GM12878 (cell line): ENCODE measurements around the gene CSPG5. TPM values are rescaled to one million over a fixed set of nuclear protein-coding genes. Genes with fewer than 3 reads are reported as not detected.

Source experiments
- ATAC-seq: fragments of 200-7000 bp; cut with Tn5 transposase; 3 replicates; pipeline ENCODE4 v1.9.1; 2020; ENCODE audit warnings: mild to moderate bottlenecking, moderate library complexity
- BruUV-seq: library from RNA; stranded (reverse); fragments of 400-500 nt; replicated peaks from 2 replicates; lab custom pipeline; 2021; lab: Mats Ljungman, UMichigan
- CTCF ChIA-PET: fragments of 300-600 bp; sonication (Branson Sonifier 250); formaldehyde crosslinking; extraction: SDS; loops from one replicate; lab custom pipeline; 2021; ENCODE audit warnings: inconsistent platforms; lab: Yijun Ruan, JAX
- POLR2A ChIA-PET: fragments of 350-600 bp; formaldehyde crosslinking; extraction: SDS; loops from one replicate; lab custom pipeline; 2021; ENCODE audit warnings: inconsistent platforms; lab: Charles Lee
- RAD21 ChIA-PET: fragments of 300-600 bp; sonication (Branson Sonifier 250); formaldehyde crosslinking; loops from one replicate; lab custom pipeline; 2023; ENCODE audit warnings: antibody characterized with exemption; ENCODE audit not compliant: unreplicated experiment; lab: Charles Lee
- SMC1A ChIA-PET: fragments of 300-600 bp; sonication (Branson Sonifier 250); formaldehyde crosslinking; loops from one replicate; lab custom pipeline; 2023; ENCODE audit not compliant: unreplicated experiment, uncharacterized antibody; lab: Charles Lee
- DNase-seq: peaks from one replicate; pipeline ENCODE4 v3.0.0-alpha.2; 2011; ENCODE audit warnings: low read depth, low spot score
- FAIRE-seq: peaks from 3 replicates; lab custom pipeline; 2011; peaks lifted over from hg19 to GRCh38; lab: Jason Lieb, UNC
- H2AFZ ChIP-seq: 2 replicates; pipeline ENCODE4 v1.6.0; 2011; ENCODE audit warnings: low read depth, low read length, control low read depth; ENCODE audit not compliant: control insufficient read depth
- H3K27ac ChIP-seq: 2 replicates; pipeline ENCODE4 v1.5.1; 2011; ENCODE audit warnings: control low read depth; ENCODE audit not compliant: control insufficient read depth, insufficient read depth
- H3K27me3 ChIP-seq, 2 experiments: replicated peaks in 1 of 2; 2 replicates each; pipeline versions ENCODE4 v1.6.0 to v1.6.1; 2011; ENCODE audit warnings: low read length in 1 of 2; ENCODE audit not compliant: control insufficient read depth in 2 of 2, insufficient read depth in 2 of 2
- H3K36me3 ChIP-seq, 2 experiments: 2 replicates each; pipeline ENCODE4 v1.5.1; 2011; ENCODE audit warnings: low read length in 1 of 2; ENCODE audit not compliant: control insufficient read depth in 2 of 2, insufficient read depth in 2 of 2
- H3K4me1 ChIP-seq: 2 replicates; pipeline ENCODE4 v1.6.1; 2011; ENCODE audit warnings: mild to moderate bottlenecking, low read length, moderate library complexity, mixed read lengths; ENCODE audit not compliant: control insufficient read depth, insufficient read depth
- H3K4me2 ChIP-seq: 2 replicates; pipeline ENCODE4 v1.6.0; 2011; ENCODE audit warnings: control low read depth; ENCODE audit not compliant: control insufficient read depth, insufficient read depth
- H3K4me3 ChIP-seq: fragments of 200-600 bp; sonication (generic); 2 replicates; pipeline ENCODE4 v1.5.1; 2016
- H3K79me2 ChIP-seq: 2 replicates; pipeline ENCODE4 v1.6.0; 2011; ENCODE audit warnings: low read length; ENCODE audit not compliant: control insufficient read depth, insufficient read depth
- H3K9ac ChIP-seq: 2 replicates; pipeline ENCODE4 v1.8.0; 2011; ENCODE audit warnings: low read length, control low read depth, mixed read lengths; ENCODE audit not compliant: control insufficient read depth, insufficient read depth
- H3K9me3 ChIP-seq: replicated peaks from 3 replicates; pipeline ENCODE4 v1.5.1; 2011; ENCODE audit warnings: mild to moderate bottlenecking, low read length; ENCODE audit not compliant: control insufficient read depth, insufficient read depth
- H4K20me1 ChIP-seq: 2 replicates; pipeline ENCODE4 v1.6.0; 2011; ENCODE audit not compliant: control insufficient read depth, insufficient read depth
- ATF3 ChIP-seq: IDR thresholded peaks from 2 replicates; pipeline ENCODE4 v1.6.1; 2011; ENCODE audit warnings: low read depth, mild to moderate bottlenecking, low read length, moderate library complexity, borderline replicate concordance; ENCODE audit errors: extremely low read depth
- CHD2 ChIP-seq: IDR thresholded peaks from 2 replicates; pipeline ENCODE4 v1.6.1; 2011; ENCODE audit warnings: low read depth, low read length, improper control_type of control experiment, borderline replicate concordance
- CTCF ChIP-seq, 3 experiments: IDR thresholded peaks in 2 of 3; conservative IDR thresholded peaks in 1 of 3; 2 replicates each; pipeline ENCODE4 v1.5.1; 2011; ENCODE audit warnings: low read depth in 3 of 3, low read length in 3 of 3, mild to moderate bottlenecking in 3 of 3, control low read depth in 2 of 3, moderate library complexity in 2 of 3, inconsistent platforms in 1 of 3, mixed read lengths in 1 of 3; ENCODE audit not compliant: control insufficient read depth in 2 of 3, insufficient read depth in 1 of 3; ENCODE audit errors: extremely low read depth in 1 of 3
- E2F4 ChIP-seq: IDR thresholded peaks from 2 replicates; pipeline ENCODE4 v1.6.1; 2012; ENCODE audit warnings: low read depth, low read length, improper control_type of control experiment
- EED ChIP-seq: sonication (generic); IDR thresholded peaks from 2 replicates; pipeline ENCODE4 v1.6.1; 2016; ENCODE audit warnings: antibody characterized with exemption, low read depth
- EP300 ChIP-seq, 2 experiments: fragments of 150-350 bp in 1 of 2; IDR thresholded peaks; 2 replicates each; pipeline ENCODE4 v1.6.1; 2011 to 2012; ENCODE audit warnings: low read depth in 2 of 2, low read length in 2 of 2, borderline replicate concordance in 1 of 2, improper control_type of control experiment in 1 of 2, inconsistent platforms in 1 of 2; ENCODE audit not compliant: control insufficient read depth in 1 of 2
- ETV6 ChIP-seq, 2 experiments: fragments of 450-650 bp in 1 of 2; IDR thresholded peaks in 1 of 2; conservative IDR thresholded peaks in 1 of 2; 2 replicates each; pipeline ENCODE4 v1.6.1; 2014; ENCODE audit warnings: antibody characterized with exemption in 1 of 2, borderline replicate concordance in 1 of 2, low read depth in 1 of 2, mild to moderate bottlenecking in 1 of 2, moderate library complexity in 1 of 2
- LARP7 ChIP-seq: fragments of 450-650 bp; IDR thresholded peaks from 2 replicates; pipeline ENCODE4 v1.6.1; 2017; ENCODE audit warnings: mild to moderate bottlenecking
- NR2F1 ChIP-seq: fragments of 450-650 bp; conservative IDR thresholded peaks from 2 replicates; pipeline ENCODE4 v1.6.1; 2017; ENCODE audit warnings: mild to moderate bottlenecking
- POU2F2 ChIP-seq: IDR thresholded peaks from 3 replicates; pipeline ENCODE4 v1.6.1; 2011; ENCODE audit warnings: low read depth, mild to moderate bottlenecking, low read length, borderline replicate concordance
- RAD51 ChIP-seq: fragments of 450-650 bp; IDR thresholded peaks from 2 replicates; pipeline ENCODE4 v1.6.1; 2016; ENCODE audit warnings: moderate library complexity, mild to moderate bottlenecking, inconsistent platforms
- SMAD5 ChIP-seq: IDR thresholded peaks from 2 replicates; pipeline ENCODE4 v1.6.1; 2016; ENCODE audit warnings: antibody characterized with exemption, low read depth
- SMC3 ChIP-seq: IDR thresholded peaks from 2 replicates; pipeline ENCODE4 v1.6.1; 2011; ENCODE audit warnings: low read length, improper control_type of control experiment, borderline replicate concordance
- WGBS: methylation state at CpG from one replicate; pipeline ENCODE4 v1.1.6; 2016; ENCODE audit warnings: low lambda C conversion rate; ENCODE audit not compliant: insufficient replicate concordance, insufficient coverage; ENCODE audit errors: missing lambda C conversion rate; 5-methylcytosine and 5-hydroxymethylcytosine counted together
- in situ Hi-C: fragments of 300-500 bp; cut with MboI; formaldehyde crosslinking; loops from 9 replicates; pipeline ENCODE4 v1.14.3; 2018; ENCODE audit warnings: mixed read lengths
- intact Hi-C: fragments of 100-400 bp; cut with micrococcal nuclease; formaldehyde crosslinking; loops from one replicate; pipeline ENCODE4 v1.14.2; 2022; ENCODE audit not compliant: unreplicated experiment
- polyA plus RNA-seq, 11 experiments: library from polyadenylated mRNA; depleted of rRNA in 4 of 11; unstranded in 6 of 11; stranded (reverse) in 5 of 11; fragments of >200 nt; fragmentation: Nextera tagmentation in 4 of 11; fragmentation: Illumina TruSeq in 1 of 11; extraction: Ambion mirVana in 4 of 11; extraction: Trizol in 1 of 11; gene quantifications; 1 replicate in 1 of 11; 2 replicates in 10 of 11; pipeline versions ENCODE4 v1.2.1 to v1.2.3, GENCODE V29; 2011 to 2016; ENCODE audit warnings: inconsistent platforms in 2 of 11, missing spikeins in 2 of 11, low read depth in 1 of 11
- total RNA-seq, 4 experiments: library from RNA; depleted of rRNA in 3 of 4; stranded (reverse); fragments of >200 nt in 3 of 4; fragmentation: Illumina TruSeq in 1 of 4; extraction: Trizol in 1 of 4; gene quantifications; 2 replicates each; pipeline versions ENCODE4 v1.2.1 to v1.2.3, GENCODE V29; 2013 to 2021

CSPG5 gene
- total and polyA plus RNA-seq, 10 of the 15 experiments (the other 5 are each of a cell fraction or from before 2014, with no cell fraction given): 0.08 to 0.17 TPM; not detected in 8

- Histone ChIP-seq H3K36me3 (peaks cover 8 to 45% of the 10 kb centered on the region in 2 experiments), H3K9me3 (no peaks in the 10 kb centered on the region), H3K27me3 (no peaks in the 10 kb centered on the region), H3K9ac (no peak overlapping the region), H3K4me1 (no peaks in the 10 kb centered on the region), H2AFZ (no peak overlapping the region), H3K4me2 (no peak overlapping the region), H4K20me1 (no peaks in the 10 kb centered on the region), H3K4me3 (no peak overlapping the region), H3K27ac (no peak overlapping the region), H3K79me2 (no peaks in the 10 kb centered on the region)
- POLR2A ChIA-PET: interaction anchor here (0.7 kb wide), 1 partner anchor 1103 kb away, joined by 4 read pairs; no protein-coding TSS in a partner anchor
- intact Hi-C loops: no loop called here
- BruUV-seq: no TSS peak
- 98% methylated on average over 2 of the region's 2 CpGs for WGBS
- in situ Hi-C loops: no loop called here
- FAIRE-seq (no peak), ATAC-seq (no peak), DNase-seq (no peak)
- no peak for TF ChIP-seq EP300 (IDR thresholded peaks at IDR 0.05; ENCODE audit: borderline replicate concordance in 1 of 2, control insufficient read depth in 1 of 2, low read depth in 2 of 2, low read length in 2 of 2)
- TF ChIP-seq SMC3: no peak
- TF ChIP-seq NR2F1: no peak
- TF ChIP-seq CHD2: no peak
- TF ChIP-seq SMAD5: no peak
- TF ChIP-seq E2F4: no peak
- no peak for TF ChIP-seq CTCF (IDR thresholded peaks at IDR 0.05 in 2 of 3, conservative IDR thresholded peaks at IDR 0.05 in 1 of 3; ENCODE audit: control insufficient read depth in 2 of 3, extremely low read depth in 1 of 3, insufficient read depth in 1 of 3, low read depth in 3 of 3, low read length in 3 of 3)
- no peak for TF ChIP-seq EED
- no peak for TF ChIP-seq ATF3
- no peak for TF ChIP-seq LARP7
- TF ChIP-seq POU2F2: no peak
- TF ChIP-seq RAD51: no peak
- TF ChIP-seq ETV6 (conservative IDR thresholded peaks at IDR 0.05 in 1 of 2, IDR thresholded peaks at IDR 0.05 in 1 of 2; ENCODE audit: borderline replicate concordance in 1 of 2, low read depth in 1 of 2): no peak
- SMC1A ChIA-PET: interaction anchor here (1.0 kb wide), 1 partner anchor 74 kb away, joined by 3 read pairs; no protein-coding TSS in a partner anchor
- CTCF ChIA-PET: no interaction called here
- RAD21 ChIA-PET: no interaction called here
Observed at GRCh38 chr3:47612879-47613278, 34.2 kb upstream of the CSPG5 start.
